Esophagus squamous epithelium (tissue), 5 donors: ENCODE data around the gene B4GALT5. TPM values are rescaled to one million over a fixed set of nuclear protein-coding genes. Genes with fewer than 3 reads are reported as not detected.

Experiments
- DNase-seq: peaks from one replicate; lab custom pipeline; 2025; lab: John Stamatoyannopoulos, UW
- H3K27ac ChIP-seq, 4 donors: fragments of 200-600 bp; sonication (generic); one replicate each; pipeline ENCODE4 v1.5.1; 2016 to 2019; ENCODE audit warnings: mild to moderate bottlenecking in 1 of 4
- H3K27me3 ChIP-seq, 4 donors: fragments of 200-600 bp; sonication (generic); 1 replicate in 3 of 4; 2 replicates in 1 of 4; pipeline versions ENCODE4 v1.5.1 to v1.6.0; 2017 to 2021; ENCODE audit warnings: antibody characterized with exemption in 1 of 4
- H3K36me3 ChIP-seq, 3 donors: fragments of 200-600 bp; sonication (generic); one replicate each; pipeline ENCODE4 v1.5.1; 2016 to 2019
- H3K4me1 ChIP-seq, 3 donors: fragments of 200-600 bp; sonication (generic); one replicate each; pipeline ENCODE4 v1.5.1; 2017 to 2019
- H3K4me3 ChIP-seq, 4 donors: fragments of 200-600 bp; sonication (generic); 1 replicate in 3 of 4; 2 replicates in 1 of 4; pipeline ENCODE4 v1.5.1; 2016 to 2019; ENCODE audit warnings: mild to moderate bottlenecking in 2 of 4, moderate library complexity in 1 of 4
- H3K9me3 ChIP-seq, 3 donors: fragments of 200-600 bp; sonication (generic); one replicate each; pipeline ENCODE4 v1.5.1; 2016 to 2019
- POLR2A ChIP-seq, 4 donors: fragments of 450-650 bp; IDR thresholded peaks; one replicate each; pipeline ENCODE4 v1.6.1; 2017; ENCODE audit warnings: antibody characterized with exemption in 4 of 4, mild to moderate bottlenecking in 4 of 4, moderate library complexity in 3 of 4
- WGBS, 2 donors: methylation state at CpG; one replicate each; pipeline ENCODE4 v1.1.5; 2018; 5-methylcytosine and 5-hydroxymethylcytosine counted together
- intact Hi-C: fragments of 100-400 bp; cut with DNase I; formaldehyde crosslinking; loops from one replicate; pipeline ENCODE4 v1.15.0; 2022
- total RNA-seq, 4 donors: library from RNA; depleted of rRNA; stranded (reverse); fragments of >200 nt; gene quantifications; one replicate each; pipeline ENCODE4 v1.1.0, GENCODE V29; 2016
- TF ChIP-seq, protein P1 (sequence below), 6 experiments: fragments of 450-650 bp in 4 of 6; fragments of 200-600 bp in 2 of 6; sonication (generic) in 2 of 6; IDR thresholded peaks; one replicate each; pipeline ENCODE4 v1.5.1; 2016 to 2019; ENCODE audit warnings: antibody characterized with exemption in 6 of 6, mild to moderate bottlenecking in 4 of 6, moderate library complexity in 4 of 6
- donor health status: DM: yes; HTN: yes; CAD: no.

B4GALT5 gene
- total RNA-seq, 4 donors from 2014 or later: 24.1 to 34.2 (median 25.7) TPM

DNA sequence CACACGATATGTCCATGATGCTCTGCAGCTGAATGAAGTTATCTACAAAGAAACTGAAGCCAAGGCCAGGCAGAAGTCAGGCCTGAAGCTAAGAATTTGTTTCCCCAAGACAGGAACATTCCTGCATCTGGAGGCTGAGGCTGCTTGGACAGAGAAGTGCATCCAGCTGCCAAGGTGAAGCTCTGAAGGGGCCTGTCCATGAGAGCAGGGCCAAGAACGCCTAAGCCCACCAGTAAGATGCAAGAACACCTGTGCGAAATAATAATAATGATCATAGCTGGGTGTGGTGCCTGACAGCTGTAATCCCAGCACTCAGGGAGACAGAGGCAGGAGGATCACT, 37.7 kb upstream of the B4GALT5 start:
- Histone ChIP-seq H3K4me1 (peaks cover 5 to 71% (median 13%) of the 10 kb centered on the region in 3 donors), H3K36me3 (no peaks in the 10 kb centered on the region), H3K27ac (peak overlapping the region in 1 of 4 donors; percentile 32), H3K9me3 (no peaks in the 10 kb centered on the region), H3K27me3 (no peaks in the 10 kb centered on the region), H3K4me3 (no peak overlapping the region)
- TF ChIP-seq, protein P1, sequence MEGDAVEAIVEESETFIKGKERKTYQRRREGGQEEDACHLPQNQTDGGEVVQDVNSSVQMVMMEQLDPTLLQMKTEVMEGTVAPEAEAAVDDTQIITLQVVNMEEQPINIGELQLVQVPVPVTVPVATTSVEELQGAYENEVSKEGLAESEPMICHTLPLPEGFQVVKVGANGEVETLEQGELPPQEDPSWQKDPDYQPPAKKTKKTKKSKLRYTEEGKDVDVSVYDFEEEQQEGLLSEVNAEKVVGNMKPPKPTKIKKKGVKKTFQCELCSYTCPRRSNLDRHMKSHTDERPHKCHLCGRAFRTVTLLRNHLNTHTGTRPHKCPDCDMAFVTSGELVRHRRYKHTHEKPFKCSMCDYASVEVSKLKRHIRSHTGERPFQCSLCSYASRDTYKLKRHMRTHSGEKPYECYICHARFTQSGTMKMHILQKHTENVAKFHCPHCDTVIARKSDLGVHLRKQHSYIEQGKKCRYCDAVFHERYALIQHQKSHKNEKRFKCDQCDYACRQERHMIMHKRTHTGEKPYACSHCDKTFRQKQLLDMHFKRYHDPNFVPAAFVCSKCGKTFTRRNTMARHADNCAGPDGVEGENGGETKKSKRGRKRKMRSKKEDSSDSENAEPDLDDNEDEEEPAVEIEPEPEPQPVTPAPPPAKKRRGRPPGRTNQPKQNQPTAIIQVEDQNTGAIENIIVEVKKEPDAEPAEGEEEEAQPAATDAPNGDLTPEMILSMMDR (IDR thresholded peaks at IDR 0.05): no peak
- no peak for TF ChIP-seq POLR2A (IDR thresholded peaks at IDR 0.05)
- intact Hi-C loops: no loop called here
- 41 to 65% methylated on average over 2 to 3 of the region's 3 CpGs for WGBS, 2 donors
- no peak for DNase-seq

DNA sequence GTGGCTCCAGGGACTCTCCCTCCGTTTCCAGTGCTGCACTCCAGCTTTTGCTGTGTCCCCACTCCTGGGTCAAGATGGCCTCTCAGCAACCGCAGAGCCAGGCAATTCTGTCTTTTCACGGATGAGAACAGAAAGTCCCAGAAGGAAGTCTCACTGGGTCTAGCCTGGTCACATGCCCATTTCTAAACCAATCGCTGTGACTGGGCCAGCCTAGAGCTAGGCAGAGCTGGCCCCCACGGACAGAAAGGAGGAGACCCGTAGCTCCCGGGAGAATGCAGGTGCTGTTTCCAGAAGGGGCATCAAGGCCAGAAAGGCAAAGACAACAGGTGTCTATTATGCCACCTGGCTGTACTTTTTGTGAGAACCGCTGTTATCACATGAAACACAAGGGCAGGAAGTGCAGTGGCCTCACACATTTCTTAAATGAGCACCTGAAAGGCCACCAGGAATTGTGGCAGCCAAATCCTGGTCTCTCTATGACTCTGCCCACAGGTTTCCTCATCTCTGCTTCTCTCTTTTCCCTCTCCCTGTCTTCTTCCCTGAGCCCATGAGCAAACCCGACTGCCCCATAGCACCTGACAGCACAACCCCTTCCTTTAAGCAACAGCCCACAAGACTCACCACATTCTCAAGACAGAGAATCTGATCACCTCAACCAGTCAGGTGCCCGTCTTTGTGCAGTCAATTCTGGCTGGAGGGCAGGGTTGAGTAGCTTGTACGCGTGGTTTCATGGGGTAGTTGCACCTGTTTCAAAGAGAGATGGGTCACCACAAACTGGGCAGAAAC, 37.1 kb upstream of the B4GALT5 start:
- DNase-seq: no peak
- Histone ChIP-seq H3K36me3 (no peaks in the 10 kb centered on the region), H3K4me1 (peaks cover 5 to 66% (median 13%) of the 10 kb centered on the region in 3 donors), H3K4me3 (no peak overlapping the region), H3K9me3 (no peaks in the 10 kb centered on the region), H3K27me3 (no peaks in the 10 kb centered on the region), H3K27ac (peak overlapping the region in 2 of 4 donors; percentile 17 to 32)
- intact Hi-C loops: no loop called here
- TF ChIP-seq POLR2A (IDR thresholded peaks at IDR 0.05): no peak
- TF ChIP-seq, protein P1 (IDR thresholded peaks at IDR 0.05): no peak
- WGBS, 2 donors: 84 to 90% methylated on average over 7 to 12 of the region's 12 CpGs

DNA sequence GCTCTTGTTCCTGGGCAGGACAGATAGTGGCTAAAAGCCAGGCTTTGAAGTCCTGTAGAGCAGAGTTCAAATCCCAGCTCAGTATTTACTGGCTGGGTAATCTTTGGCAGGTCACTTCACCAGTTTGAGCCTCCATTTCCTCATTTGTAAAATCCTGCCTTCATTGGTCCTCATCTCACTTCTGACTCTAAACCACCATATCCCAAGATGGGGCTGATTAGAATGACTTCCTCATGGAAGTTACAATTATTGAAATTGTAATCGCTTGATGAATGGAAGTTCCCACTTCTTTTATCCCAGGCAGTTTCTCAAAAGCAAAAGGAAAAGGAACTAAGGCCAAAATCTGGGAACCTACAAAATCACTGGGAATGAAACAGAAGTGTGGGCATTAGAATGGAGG, 35.9 kb upstream of the B4GALT5 start:
- no peaks in the 10 kb centered on the region for H3K27me3 ChIP-seq
- 82 to 89% methylated on average over 1 of the region's 1 CpG for WGBS, 2 donors
- peaks cover 5 to 59% (median 13%) of the 10 kb centered on the region in 3 donors for H3K4me1 ChIP-seq
- intact Hi-C loops: no loop called here
- no peaks in the 10 kb centered on the region for H3K9me3 ChIP-seq
- DNase-seq: no peak
- H3K4me3 ChIP-seq: no peak overlapping the region
- TF ChIP-seq POLR2A (IDR thresholded peaks at IDR 0.05): no peak
- TF ChIP-seq, protein P1 (IDR thresholded peaks at IDR 0.05): no peak
- H3K27ac ChIP-seq: no peak overlapping the region
- no peaks in the 10 kb centered on the region for H3K36me3 ChIP-seq

DNA sequence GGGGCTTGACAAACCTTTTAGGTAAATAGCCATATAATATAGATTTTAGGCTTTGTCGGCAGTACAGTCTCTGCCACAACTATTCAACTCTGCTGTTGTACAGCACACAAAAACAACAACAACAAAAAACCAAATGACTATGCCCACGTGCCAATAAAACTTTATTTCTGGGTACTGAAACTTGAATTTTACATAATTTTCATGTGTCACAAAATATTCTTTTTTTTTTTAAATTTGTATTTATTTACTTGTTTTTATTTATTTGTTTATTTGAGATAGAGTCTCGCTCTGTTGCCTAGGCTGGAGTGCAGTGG, 34.8 kb upstream of the B4GALT5 start:
- Histone ChIP-seq H3K36me3 (no peaks in the 10 kb centered on the region), H3K27me3 (no peaks in the 10 kb centered on the region), H3K27ac (peak overlapping the region in 2 of 4 donors; percentile 80 to 81), H3K9me3 (no peaks in the 10 kb centered on the region), H3K4me3 (no peak overlapping the region), H3K4me1 (peaks cover 5 to 49% (median 13%) of the 10 kb centered on the region in 3 donors)
- TF ChIP-seq POLR2A (IDR thresholded peaks at IDR 0.05): no peak
- TF ChIP-seq, protein P1 (IDR thresholded peaks at IDR 0.05): no peak
- WGBS, 2 donors: 86 to 89% methylated on average over 3 of the region's 3 CpGs
- intact Hi-C loops: no loop called here
- no peak for DNase-seq

DNA sequence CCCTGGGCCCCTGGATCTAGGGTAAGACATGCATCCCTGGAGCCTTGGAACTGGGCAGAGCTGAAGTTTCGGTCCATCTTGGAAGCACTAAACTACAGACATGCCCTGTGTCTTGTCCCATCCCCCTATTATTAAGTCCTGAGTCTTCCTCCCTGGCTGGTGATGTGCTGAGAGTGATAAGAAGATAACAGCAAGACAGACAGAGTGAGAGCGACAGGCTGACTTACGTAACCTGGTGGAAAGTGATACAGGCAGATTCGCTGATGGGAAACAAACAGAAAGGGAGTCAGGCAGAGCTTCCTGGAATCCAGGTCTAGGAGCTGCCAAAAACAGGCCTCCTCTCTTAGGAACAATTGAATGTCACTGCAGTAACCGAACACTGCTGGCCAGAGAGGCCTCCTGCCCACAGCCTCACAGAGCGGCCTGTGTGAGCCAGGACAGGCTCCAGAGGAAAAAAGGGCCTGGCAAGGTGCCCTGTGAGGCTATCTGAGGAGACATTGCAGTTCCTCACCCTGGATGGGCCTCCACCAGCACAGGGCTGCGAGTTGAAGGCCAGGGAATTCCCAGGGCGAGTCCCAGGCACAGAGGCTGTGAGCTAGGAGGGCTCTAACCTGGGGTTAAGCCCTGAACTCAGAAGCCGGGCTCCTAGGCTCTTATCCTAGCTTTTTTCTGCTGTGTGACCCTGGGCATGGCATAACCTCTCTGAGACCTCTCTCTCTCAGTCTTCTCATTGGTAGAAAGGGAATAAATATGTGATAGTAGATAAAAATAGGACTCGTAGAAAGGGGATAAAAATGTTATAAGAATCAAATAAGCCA, 34.2 kb upstream of the B4GALT5 start:
- TF ChIP-seq, protein P1 (IDR thresholded peaks at IDR 0.05): no peak
- no peak for TF ChIP-seq POLR2A (IDR thresholded peaks at IDR 0.05)
- Histone ChIP-seq H3K27me3 (no peaks in the 10 kb centered on the region), H3K27ac (peak overlapping the region; percentile 55 to 81 (median 71)), H3K4me3 (no peak overlapping the region), H3K36me3 (no peaks in the 10 kb centered on the region), H3K9me3 (no peaks in the 10 kb centered on the region), H3K4me1 (peaks cover 5 to 43% (median 13%) of the 10 kb centered on the region in 3 donors)
- DNase-seq: no peak
- intact Hi-C loops: no loop called here
- 49 to 54% methylated on average over 7 to 10 of the region's 10 CpGs for WGBS, 2 donors
